HG03097 (cell line): ENCODE results near the gene FHIT.
"Not testable (repeated sequence)": the region's sequence is repeated elsewhere in the genome, so short reads cannot be mapped to it uniquely, and the experiment has no call there.

Source experiments
- ATAC-seq: cut with Tn5 transposase; IDR thresholded peaks from one replicate; pipeline ENCODE4 v1.9.1; 2021; ENCODE audit not compliant: unreplicated experiment, low FRiP score

The FHIT gene

DNA sequence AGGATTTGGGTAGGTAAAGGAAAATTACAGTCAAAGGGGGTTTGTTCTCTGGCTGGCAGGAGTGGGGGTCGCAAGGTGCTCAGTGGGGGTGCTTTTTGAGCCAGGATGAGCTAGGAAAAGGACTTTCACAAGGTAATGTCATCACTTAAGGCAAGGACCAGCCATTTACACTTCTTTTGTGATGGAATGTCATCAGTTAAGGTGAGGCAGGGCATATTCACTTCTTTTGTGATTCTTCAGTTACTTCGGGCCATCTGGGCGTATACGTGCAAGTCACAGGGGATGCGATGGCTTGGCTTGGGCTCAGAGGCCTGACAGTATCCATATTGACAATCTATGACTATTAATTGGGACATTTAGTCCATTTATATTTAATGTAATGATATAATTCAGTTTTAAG is 578.9 kb downstream of the FHIT start:
- ATAC-seq, result not testable (repeated sequence)

DNA sequence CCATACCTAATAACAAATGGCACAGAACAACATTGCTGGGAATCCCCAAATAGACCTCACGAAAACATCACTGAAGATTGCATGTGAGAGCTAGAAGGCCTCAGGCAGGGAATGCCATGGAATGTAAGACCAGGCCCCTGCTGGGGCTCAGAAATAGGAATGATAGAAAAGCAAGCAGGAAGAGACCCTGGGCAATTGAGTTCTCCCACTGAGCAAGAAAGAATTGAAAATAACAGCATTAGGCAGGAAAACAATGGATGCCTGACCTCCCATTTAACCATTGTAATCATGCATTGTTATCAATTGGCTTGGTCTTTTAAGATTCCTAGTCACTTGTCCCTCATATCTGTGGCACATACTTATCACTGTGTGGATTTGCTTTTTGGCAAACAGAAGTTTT is 581.6 kb downstream of the FHIT start:
- ATAC-seq, result no peak

DNA sequence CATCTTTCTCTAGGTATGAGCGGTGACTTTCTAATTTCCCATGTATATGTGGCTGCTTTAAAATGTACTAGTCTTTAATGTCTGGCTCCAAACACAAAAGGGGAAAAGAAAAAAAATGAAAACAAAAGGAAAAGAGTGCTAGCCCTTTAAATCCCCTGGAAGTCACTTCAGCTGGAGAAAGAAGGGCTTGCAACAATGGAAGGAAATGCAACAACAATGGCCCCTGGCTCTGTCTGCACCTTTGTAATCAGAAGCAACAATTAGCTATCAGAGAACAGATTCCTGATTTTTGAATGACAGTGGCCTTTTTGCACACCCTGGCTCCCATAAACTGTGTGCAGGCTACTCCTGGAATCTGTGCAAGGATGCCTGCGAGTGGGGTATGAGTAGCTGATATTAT is 591.2 kb downstream of the FHIT start:
- no peak for ATAC-seq

DNA sequence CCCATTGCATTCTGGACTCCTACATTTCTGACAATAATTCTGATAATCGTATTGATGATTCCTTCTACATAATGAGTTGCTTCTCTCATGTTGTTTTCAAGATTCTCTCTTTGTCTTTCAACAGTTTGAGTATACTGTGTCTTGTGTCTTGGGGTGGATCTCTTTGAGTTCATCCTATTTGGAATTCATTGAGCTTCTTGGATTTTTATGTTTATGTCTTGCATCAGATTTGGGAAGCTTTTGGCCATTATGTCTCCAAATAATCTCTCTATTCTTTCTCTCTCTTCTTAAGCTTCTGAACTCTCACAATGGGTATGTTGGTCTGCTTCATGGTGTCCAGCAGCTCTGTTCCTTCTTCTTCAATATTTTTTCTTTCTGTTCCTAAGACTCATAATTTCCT is 592.2 kb downstream of the FHIT start:
- no peak for ATAC-seq

DNA sequence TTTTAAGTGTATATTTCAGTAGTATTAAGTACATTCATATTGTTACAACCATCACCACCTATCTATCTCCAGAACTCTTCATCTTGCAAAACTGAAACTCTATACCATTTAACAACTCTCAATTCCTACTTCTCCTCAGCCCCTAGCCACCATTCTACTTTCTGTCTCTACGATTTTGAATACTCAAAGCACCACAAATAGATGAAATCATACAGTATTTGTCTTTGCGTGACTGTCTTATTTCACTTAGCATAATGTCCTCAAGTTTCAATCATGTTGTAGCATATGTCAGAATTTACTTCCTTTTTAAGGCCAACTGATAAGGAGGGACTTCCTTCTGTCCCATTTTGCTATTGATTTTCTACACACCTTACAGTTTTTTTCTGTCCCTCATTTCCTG is 593.3 kb downstream of the FHIT start:
- ATAC-seq, result peak; percentile 77

DNA sequence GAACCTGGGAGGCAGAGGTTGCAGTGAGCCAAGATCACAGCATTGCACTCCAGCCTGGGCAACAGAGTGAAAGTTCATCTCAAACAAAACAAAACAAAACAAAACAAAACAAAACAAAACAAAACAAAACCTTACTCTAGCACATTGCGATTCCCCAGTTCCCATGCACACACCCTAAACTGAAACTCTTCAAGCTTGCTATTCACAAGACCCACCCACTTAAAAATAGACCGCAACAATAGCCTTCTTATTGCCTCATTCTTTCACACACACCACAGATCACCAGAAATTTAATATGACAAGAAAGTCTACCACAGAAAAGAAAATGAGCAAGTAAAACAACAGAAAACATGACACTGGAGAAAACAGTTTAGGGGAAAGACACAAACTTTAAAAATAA is 598.4 kb downstream of the FHIT start:
- no peak for ATAC-seq

DNA sequence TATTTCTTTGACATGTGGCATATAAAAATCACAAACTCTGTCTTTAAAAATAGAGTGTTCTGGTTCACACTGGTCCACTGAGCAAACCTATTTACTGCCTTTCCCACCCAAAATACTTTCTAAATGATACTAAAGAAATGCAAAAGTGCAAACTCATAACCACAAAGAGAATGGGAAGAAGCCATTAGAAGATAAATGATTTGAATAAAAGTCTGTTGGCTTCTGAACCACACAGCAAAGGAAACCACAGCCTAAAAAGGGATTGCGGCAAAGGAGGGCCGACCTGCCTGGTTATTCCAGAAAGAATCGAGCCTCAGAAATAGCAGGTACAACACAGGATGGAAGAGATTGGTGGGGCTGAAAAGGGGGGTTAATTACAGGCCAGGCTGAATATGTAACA is 599.5 kb downstream of the FHIT start:
- ATAC-seq, result no peak

DNA sequence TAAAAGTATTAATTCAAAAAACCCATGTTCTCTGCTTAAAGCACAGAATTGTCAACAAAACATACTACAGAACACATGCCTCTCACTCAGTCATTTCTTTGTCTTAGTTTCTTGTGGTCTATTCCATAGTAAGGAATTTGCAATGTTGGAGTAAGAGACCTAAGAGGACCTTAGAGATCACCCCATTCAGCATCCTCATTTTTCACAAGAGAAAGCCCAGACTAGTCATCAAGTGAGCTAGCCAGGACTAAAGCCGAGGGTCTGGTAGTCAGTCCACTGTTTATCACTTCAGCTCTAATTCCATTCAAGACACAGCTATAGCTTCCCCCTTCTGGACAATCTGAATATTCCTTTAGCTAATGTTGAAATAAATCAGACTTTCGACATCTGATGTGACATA is 601.1 kb downstream of the FHIT start:
- ATAC-seq, result no peak

DNA sequence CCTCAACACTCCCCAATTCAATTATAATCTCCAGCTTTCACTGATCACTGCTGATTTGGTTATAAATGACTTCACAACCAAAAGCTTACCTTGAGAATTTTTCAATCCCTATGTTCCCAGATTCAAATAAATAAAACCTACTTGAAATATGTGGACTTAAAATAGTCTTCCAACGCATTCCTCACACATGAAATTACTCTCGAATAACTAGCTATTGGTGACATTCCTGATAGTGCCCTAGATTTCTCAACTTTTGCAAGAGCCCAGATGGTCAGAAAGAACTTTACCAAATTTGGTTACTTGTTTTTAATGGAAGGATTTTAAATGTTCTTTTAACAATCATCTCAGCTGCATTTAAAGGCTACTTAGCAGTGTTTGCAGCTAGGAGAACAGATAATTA is 605.5 kb downstream of the FHIT start:
- ATAC-seq, result no peak

DNA sequence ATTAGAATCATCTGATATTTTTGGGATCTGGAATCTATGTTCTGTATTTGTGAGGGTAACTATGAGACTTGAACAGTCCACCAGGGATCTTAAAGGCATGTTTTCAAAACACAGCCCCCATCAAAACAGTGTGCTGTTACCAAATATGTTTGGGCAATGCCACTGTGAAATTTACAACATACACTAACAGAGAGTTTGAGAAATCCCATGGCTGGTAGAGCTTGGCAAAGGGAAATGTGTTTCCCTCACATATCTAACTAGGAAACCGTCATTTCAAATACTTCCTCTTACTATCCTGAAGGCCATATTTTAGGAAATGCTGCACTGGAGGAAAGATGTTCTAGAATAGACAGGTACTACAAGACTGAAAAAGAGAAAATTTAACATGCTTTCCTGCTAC is 607.4 kb downstream of the FHIT start:
- ATAC-seq, result no peak

DNA sequence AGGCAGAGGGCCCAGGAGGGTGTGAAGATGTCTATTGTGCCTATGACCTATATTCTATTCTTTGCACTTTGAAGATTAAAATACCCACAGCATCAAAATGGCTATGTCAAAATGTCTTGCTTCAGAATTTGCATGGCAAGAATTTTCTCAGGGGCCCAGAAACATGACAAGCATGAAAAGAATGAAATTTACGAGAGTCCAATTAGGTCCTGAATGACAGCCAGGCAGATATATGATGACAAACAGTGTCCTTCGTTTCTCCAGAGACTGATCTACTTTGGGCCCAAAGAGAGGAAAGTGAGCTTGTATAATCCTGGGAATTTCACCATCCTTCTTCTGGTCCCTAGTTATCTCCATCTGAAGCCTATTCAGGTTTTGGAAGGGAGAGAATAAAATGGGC is 609.9 kb downstream of the FHIT start:
- ATAC-seq, result no peak

DNA sequence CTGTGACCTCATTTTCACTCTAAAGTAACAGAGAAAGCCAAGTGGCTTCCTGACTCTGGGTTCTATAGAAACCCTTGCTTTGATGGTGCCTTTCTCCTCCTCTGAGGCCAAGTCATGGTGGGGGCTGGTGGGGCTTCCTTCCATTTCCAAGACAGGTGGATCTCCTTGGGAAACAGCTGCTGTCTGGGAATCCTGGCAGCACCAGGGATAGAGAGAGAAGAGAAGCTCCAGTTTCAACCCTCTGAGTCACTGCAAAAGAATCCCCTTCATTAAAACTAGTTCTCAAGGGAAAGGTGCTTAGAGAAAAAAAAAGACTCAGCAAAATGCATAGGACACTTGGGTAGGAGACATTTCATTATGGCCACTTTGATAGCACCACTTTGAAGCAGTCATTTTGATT is 614.4 kb downstream of the FHIT start:
- no peak for ATAC-seq

DNA sequence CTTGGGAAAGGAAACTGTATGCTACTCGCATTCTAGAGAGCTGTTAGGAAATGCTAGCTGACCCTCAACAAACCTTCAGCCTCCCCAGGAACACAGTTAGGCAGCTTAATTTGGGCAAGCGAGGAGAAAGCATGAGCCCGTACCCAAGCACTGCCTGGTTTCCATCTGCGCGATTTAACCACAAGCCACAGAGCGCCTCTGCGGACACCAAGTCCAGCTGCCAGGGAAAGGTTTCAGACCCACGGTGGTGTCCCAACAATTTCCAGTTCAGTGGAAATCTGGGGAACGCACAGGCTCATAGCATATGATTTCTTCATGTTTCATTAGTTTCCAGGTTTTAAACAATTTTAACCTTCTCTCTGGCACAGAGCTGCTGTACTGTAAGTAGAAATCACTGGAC is 617.6 kb downstream of the FHIT start:
- no peak for ATAC-seq

DNA sequence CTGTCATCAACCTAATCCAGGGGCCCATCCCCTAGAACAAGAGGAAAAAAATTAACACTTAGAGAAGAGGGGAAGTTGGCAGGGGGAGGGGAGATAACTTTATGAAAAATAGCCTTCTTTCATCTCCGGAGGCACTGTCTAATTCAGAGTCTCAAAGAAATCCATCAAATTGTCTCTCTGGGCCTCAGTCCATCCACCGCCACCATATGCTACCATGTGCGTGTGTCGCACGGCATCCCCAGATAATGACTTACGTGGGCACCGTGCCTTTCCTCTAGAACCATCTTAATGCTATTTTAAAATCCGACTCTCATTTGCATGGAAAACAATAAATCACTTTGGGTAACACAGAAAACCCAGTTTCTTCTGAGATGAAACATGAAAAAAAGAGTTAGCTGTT is 619.7 kb downstream of the FHIT start:
- no peak for ATAC-seq

DNA sequence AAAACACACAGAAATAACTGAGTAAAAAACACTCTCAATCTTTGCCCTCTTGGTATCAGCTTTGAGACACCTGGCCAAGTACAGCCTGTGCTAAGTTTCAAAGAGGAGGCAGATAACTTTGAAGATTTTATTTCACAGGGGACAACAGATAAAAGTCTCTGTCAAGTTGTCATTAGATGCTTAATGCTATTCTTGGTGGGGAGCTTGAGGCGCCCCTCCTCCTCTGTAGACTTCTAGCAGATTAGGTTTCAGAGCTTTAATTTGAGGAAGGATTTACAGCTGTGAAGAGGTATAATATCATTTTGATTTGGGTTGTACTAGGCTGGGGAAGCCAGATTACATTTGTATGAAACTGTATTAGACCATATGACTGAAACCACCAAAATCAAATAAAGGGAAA is 620.3 kb downstream of the FHIT start:
- no peak for ATAC-seq

DNA sequence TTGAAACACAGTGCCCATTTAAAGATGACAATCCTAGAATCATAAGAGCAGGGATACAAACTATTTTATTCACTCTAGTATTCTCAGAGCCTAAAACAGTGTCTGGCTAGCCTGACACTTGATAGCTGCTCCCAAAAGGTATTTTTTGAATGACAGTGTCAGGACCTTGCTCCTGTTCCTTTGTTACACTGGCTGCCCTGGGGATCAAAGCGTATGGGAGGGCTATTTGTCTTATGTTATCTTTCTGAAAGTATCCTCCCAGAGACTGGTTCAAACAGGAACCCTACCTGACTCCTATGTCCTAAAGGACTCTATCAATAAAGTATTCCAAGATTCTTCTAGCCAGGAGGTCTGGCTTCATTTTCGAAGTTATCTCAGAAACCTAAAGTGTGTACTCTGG is 621.4 kb downstream of the FHIT start:
- no peak for ATAC-seq

DNA sequence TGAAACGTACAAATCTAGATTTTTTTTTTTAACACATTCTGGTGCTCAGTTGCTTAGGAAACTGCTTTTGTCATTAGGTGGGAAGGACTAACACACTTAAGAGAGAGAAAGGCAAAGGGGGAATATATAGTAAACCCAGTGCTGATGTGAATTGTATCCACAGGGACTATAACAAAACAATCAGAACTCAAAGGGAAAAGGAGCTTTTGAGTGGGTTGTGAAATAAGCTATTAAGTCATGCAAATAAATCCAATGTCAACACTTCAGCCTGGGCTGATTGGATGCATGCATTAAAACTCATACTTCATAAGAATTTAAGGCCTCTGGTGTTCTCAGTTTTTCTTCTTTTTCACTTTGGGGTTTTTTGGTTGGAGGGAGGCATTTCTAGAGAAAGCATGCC is 628.9 kb downstream of the FHIT start:
- no peak for ATAC-seq

DNA sequence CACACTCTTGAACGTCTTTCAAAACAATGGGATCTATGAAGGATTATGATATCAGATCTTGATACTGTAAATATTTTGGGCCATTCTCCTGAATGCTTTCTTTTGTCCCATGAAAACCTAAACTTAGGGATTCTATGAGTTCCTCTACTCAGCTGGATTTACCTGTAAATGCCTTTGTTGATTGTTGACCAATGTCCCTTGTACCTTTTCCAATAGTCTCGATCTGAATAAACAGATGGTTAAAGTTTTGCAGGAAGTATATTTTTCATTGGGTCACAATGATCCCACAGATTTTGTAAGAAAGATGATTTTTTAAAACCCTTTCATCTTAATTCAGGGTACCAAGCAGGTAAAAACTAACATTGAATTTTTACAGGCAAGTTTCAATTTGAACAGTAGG is 634.1 kb downstream of the FHIT start:
- no peak for ATAC-seq

DNA sequence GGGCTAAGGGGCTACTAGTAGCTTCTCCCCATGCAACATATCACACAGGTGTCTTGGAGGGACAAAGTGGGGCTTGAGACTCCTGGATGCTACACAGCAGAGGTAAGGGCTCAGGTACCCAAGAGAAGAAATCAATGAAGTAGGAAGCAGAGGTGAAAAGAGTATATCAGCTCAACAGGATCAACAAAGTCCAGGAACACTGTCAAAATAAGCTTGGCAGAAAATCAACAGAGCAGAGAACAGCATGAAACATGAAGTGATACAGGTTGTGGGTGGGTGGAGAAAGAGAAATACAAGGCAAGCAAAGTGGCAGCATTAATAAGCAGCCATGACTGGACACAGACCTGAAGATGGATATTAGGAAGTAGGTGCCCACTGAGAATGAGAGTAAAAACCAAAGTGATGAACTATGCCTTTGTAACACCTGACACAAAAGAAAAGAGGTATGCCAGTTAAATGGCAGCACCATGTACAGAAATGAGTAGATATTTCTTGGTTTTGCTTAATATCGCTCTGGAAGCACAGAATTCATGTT is 637.4 kb downstream of the FHIT start:
- ATAC-seq, result no peak

DNA sequence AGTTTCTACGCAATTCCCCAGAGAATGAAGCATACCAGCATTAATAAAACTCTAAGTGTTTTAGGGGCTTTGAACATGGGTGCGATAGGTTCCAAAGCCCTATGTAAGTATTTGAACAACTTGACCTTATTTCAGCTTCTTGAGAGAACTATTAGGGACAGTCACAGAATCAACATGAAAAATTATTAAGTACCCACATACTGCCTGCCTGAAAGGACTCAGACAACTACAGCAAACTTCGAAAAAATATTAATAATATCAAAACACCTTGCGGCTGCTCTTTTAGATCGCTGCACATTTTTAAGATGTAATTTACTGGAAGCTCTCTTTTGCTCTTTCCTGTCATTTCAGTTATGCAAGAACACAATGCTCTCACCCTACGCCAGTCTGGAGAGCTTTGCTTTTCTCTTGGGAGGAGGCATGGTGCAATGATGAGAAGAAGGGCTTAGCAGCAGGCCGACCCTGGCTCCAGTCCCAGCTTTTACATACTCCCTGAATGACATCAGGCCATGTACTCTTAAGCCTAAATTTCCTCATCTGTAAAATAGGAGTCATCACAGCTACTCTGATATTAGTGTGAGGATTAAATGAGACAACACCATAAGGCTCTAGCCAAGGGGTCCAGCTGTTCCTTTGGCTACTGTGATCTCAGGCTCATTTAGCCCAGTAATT is 640.7 kb downstream of the FHIT start:
- ATAC-seq, result no peak

DNA sequence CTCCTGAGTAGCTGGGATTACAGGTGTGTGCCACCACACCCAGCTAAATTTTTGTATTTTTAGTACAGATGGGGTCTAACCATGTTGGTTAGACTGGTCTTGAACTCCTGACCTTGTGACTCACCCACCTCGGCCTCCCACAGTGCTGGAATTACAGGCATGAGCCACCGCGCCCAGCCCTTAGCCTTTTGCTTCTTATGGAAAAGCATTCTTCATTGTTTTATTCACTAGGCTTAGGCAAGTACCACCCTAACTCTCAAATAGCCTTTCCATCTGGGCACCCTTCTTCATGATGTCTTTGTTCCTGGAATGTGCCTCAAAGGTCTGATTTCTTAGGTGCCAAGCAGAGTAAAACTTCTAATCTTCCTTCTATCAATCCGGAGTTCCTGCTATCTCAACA is 641.8 kb downstream of the FHIT start:
- no peak for ATAC-seq

DNA sequence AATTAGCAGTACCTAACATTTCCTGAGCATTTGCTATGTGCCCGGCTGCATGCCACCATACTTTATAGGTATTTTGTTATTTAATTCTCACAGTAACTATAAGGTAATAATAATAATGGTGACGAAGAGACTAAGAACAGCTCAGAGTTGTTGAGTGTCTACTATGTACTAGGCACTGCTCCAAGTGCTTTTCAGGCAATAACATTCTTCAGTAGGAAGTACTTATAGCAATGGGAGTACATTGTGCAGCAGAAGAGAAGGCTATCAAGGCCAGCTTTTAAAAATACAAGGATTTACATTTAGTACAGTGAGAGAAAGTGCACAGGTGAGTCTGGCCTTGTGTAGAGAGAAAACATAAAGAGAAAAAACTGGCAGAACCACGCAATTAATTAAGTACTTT is 647.4 kb downstream of the FHIT start:
- no peak for ATAC-seq

DNA sequence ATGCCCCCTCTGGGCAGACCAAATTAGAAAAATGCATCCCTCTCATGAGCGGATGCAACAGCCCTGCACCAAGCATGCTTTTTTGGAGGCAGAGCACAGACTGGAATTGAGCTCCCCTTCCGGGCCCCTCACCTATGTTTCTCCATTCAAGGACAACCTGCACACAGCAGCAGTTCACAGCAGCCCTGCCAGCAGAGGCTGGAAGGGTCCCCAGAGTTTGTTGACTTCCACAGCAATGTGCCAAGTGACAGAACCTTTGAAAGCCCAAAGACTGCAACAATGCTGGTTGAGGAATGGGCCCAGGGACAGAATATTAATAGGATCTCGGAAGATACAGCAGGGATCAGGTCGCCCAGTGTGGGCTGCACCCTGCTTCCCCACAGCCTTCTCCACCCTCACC is 650.4 kb downstream of the FHIT start:
- no peak for ATAC-seq
